H1 (cell line): Measurements from ENCODE around the gene YWHAQ. TPM values are rescaled to one million over a fixed set of nuclear protein-coding genes. Genes with fewer than 3 reads are reported as not detected.

Experiments
- HDAC6 ChIP-seq: IDR thresholded peaks from one replicate; pipeline ENCODE4 v1.7.1; 2012; ENCODE audit warnings: low read depth, mild to moderate bottlenecking, inconsistent platforms, low read length, moderate library complexity
- SIN3A ChIP-seq, 2 experiments: IDR thresholded peaks in 1 of 2; conservative IDR thresholded peaks in 1 of 2; 2 replicates each; pipeline ENCODE4 v1.6.1; 2011 to 2012; ENCODE audit warnings: low read length in 2 of 2, improper control_type of control experiment in 1 of 2, low read depth in 1 of 2, mild to moderate bottlenecking in 1 of 2
- TCF12 ChIP-seq: IDR thresholded peaks from 2 replicates; pipeline ENCODE4 v1.6.1; 2011; ENCODE audit warnings: low read depth, mild to moderate bottlenecking, low read length
- polyA plus RNA-seq, 7 experiments: library from polyadenylated mRNA; depleted of rRNA in 3 of 7; stranded (reverse) in 5 of 7; unstranded in 2 of 7; fragments of >200 nt in 5 of 7; fragments of 200-250 nt in 2 of 7; gene quantifications; 1 replicate in 5 of 7; 2 replicates in 1 of 7; 4 replicates in 1 of 7; pipeline versions ENCODE4 v1.2.1 to v1.2.3, GENCODE V29; 2011 to 2013; ENCODE audit warnings: missing spikeins in 2 of 7, mixed read lengths in 2 of 7
- total RNA-seq: library from RNA; stranded (reverse); fragmentation: NEBNext Ultra II Directional; extraction: Animal tissue kit (Norgen Biotek cat#: 25700); gene quantifications from 2 replicates; pipeline ENCODE4 v1.2.1, GENCODE V29; 2021

Gene YWHAQ
- total and polyA plus RNA-seq, 2 of the 8 experiments (the other 6 are each of a cell fraction or from before 2014, with no cell fraction given), result 244 to 480 TPM

GRCh38 chr2:9678544-9678943 lies 47.7 kb upstream of the YWHAQ start (continued):
- TF ChIP-seq HDAC6 (no peak), TCF12 (no peak), SIN3A (conservative IDR thresholded peaks at IDR 0.05 in 1 of 2, IDR thresholded peaks at IDR 0.05 in 1 of 2; ENCODE audit: low read depth in 1 of 2, low read length in 2 of 2) (no peak)
